ENCODE measurements around the gene MYOZ3. TPM values are rescaled to one million over a fixed set of nuclear protein-coding genes. Genes with fewer than 3 reads are reported as not detected.

MYOZ3 gene
- total RNA-seq, 2 donors from 2014 or later: 12.4 to 15.8 TPM

DNA sequence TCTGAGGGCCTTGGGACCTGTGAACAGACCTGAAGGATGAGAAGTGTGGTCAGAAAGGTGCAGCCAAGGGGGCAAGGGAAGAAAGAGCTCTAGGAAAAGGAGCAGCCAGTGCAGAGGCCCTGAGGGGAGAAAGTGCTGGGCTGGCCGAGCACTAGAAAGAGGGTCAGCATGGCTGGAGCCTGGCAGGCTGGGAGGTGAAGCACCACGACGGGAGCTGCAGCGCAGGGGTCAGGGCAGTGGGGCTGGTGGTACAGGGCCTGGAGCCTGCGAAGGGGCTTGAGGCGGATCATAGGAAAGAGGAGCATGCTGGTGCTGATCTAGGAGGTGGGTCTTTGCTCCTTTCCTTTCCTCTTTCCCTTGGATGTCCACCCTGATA, 29.7 kb upstream of the MYOZ3 start:
- H3K9ac ChIP-seq (ENCODE audit: extremely low read depth, low read length, poor library complexity, severe bottlenecking): no peak overlapping the region
- no peaks in the 10 kb centered on the region for H3K36me3 Mint-ChIP-seq (ENCODE audit: low read depth)
- no peaks in the 10 kb centered on the region for H3K4me1 ChIP-seq (ENCODE audit: control insufficient read depth, insufficient read depth, low read length)
- H3K4me3 ChIP-seq (ENCODE audit: low read length): no peak overlapping the region
- DNase-seq: no peak
- WGBS, 2 experiments (ENCODE audit: insufficient coverage in 1 of 2, insufficient read length in 1 of 2): 82 to 91% methylated on average over 6 of the region's 6 CpGs
- peaks cover 3% of the 10 kb centered on the region for H3K4me1 Mint-ChIP-seq
- H3K27ac ChIP-seq (ENCODE audit: low read depth, low read length): no peak overlapping the region
- TF ChIP-seq, protein P1, sequence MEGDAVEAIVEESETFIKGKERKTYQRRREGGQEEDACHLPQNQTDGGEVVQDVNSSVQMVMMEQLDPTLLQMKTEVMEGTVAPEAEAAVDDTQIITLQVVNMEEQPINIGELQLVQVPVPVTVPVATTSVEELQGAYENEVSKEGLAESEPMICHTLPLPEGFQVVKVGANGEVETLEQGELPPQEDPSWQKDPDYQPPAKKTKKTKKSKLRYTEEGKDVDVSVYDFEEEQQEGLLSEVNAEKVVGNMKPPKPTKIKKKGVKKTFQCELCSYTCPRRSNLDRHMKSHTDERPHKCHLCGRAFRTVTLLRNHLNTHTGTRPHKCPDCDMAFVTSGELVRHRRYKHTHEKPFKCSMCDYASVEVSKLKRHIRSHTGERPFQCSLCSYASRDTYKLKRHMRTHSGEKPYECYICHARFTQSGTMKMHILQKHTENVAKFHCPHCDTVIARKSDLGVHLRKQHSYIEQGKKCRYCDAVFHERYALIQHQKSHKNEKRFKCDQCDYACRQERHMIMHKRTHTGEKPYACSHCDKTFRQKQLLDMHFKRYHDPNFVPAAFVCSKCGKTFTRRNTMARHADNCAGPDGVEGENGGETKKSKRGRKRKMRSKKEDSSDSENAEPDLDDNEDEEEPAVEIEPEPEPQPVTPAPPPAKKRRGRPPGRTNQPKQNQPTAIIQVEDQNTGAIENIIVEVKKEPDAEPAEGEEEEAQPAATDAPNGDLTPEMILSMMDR (conservative IDR thresholded peaks at IDR 0.05): no peak
- no peak overlapping the region for H3K4me3 Mint-ChIP-seq
- H3K9me3 Mint-ChIP-seq: no peaks in the 10 kb centered on the region
- peaks cover 6% of the 10 kb centered on the region for H3K27me3 Mint-ChIP-seq (ENCODE audit: insufficient read depth)
- H3K9me3 ChIP-seq (ENCODE audit: control insufficient read depth, low read length): no peaks in the 10 kb centered on the region
- no peaks in the 10 kb centered on the region for H3K27me3 ChIP-seq (ENCODE audit: control insufficient read depth, insufficient read depth, low read length, poor library complexity, severe bottlenecking)
- H3K27ac Mint-ChIP-seq: peak overlapping the region; percentile 27
- no peaks in the 10 kb centered on the region for H3K36me3 ChIP-seq (ENCODE audit: control insufficient read depth, insufficient read depth, low read length)

DNA sequence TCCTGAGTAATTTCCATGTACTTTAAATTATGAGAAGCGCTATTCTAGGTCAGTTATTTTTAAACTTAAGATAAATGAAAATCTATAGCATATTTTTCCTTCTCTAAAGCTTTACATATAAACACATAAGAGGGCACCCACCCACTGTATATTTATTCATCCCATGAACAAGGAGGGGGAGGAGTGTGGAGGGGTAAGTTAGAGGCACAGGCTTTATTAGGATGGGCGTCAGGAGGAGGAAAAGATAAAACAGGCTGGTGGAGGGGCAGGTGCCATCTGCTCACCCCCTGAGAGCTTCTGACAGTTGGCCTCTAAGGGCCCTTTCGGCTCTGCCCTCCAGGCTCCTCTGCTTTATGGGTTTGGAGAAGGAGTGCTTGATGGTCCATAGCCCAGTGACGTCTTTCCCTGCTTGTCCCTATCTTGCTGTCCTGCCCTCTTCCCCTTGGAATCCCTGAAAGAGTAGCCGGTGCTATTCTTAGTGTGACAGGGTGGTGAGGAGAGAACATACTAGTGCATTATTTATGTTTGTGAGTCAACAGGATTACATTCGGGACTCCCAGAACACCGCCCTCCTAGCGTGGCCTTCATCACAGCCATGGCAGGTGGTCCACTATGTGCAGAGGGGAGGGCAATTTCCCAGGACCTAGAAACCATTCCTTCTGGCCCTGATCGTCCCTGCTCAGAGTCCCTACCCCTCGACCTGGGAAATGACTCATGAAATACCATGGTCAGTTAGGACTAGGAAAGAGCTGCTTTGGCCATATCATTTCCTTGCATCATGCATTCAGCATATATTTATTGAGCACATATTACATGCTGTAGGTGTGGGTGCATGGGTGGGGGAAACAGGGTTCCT, 28.5 kb upstream of the MYOZ3 start:
- Mint-ChIP-seq H3K36me3 (ENCODE audit: low read depth) (no peaks in the 10 kb centered on the region), H3K4me3 (no peak overlapping the region), H3K4me1 (peaks cover 6% of the 10 kb centered on the region), H3K9me3 (no peaks in the 10 kb centered on the region), H3K27ac (no peak overlapping the region), H3K27me3 (ENCODE audit: insufficient read depth) (peaks cover 3% of the 10 kb centered on the region)
- Histone ChIP-seq H3K36me3 (ENCODE audit: control insufficient read depth, insufficient read depth, low read length) (no peaks in the 10 kb centered on the region), H3K4me1 (ENCODE audit: control insufficient read depth, insufficient read depth, low read length) (no peaks in the 10 kb centered on the region), H3K9ac (ENCODE audit: extremely low read depth, low read length, poor library complexity, severe bottlenecking) (no peak overlapping the region), H3K27me3 (ENCODE audit: control insufficient read depth, insufficient read depth, low read length, poor library complexity, severe bottlenecking) (no peaks in the 10 kb centered on the region), H3K9me3 (ENCODE audit: control insufficient read depth, low read length) (no peaks in the 10 kb centered on the region), H3K27ac (ENCODE audit: low read depth, low read length) (no peak overlapping the region), H3K4me3 (ENCODE audit: low read length) (no peak overlapping the region)
- 77 to 83% methylated on average over 7 to 9 of the region's 10 CpGs for WGBS, 2 experiments (ENCODE audit: insufficient coverage in 1 of 2, insufficient read length in 1 of 2)
- no peak for DNase-seq
- TF ChIP-seq, protein P1 (conservative IDR thresholded peaks at IDR 0.05): no peak

DNA sequence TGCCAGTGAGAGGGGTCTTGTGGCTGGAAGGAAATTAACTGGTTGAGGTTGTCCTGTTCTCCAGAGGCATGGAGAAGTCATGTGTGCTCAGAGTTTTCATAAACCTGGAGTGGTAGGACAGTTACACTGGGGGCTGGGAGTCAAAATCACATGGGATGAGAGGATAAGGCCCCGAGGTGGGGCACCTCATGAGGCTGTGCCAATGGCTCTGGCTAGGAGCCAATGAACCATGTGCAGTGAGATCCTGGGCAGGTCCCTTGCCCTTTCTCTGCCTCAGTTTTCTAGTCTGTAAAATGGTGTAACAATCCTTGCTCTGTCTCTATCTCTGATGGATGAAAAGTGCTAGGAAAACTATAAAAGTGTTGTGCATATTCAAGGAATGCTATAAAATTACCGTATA, 27.6 kb upstream of the MYOZ3 start:
- no peaks in the 10 kb centered on the region for H3K36me3 Mint-ChIP-seq (ENCODE audit: low read depth)

More for the DNA sequence above, 27.6 kb upstream of the MYOZ3 start:
- H3K9ac ChIP-seq (ENCODE audit: extremely low read depth, low read length, poor library complexity, severe bottlenecking): no peak overlapping the region
- Mint-ChIP-seq H3K4me1 (peaks cover 11% of the 10 kb centered on the region), H3K9me3 (no peaks in the 10 kb centered on the region), H3K4me3 (no peak overlapping the region), H3K27ac (no peak overlapping the region), H3K27me3 (ENCODE audit: insufficient read depth) (peaks cover 3% of the 10 kb centered on the region)
- H3K4me3 ChIP-seq (ENCODE audit: low read length): no peak overlapping the region
- no peak for DNase-seq
- H3K9me3 ChIP-seq (ENCODE audit: control insufficient read depth, low read length): no peaks in the 10 kb centered on the region
- H3K4me1 ChIP-seq (ENCODE audit: control insufficient read depth, insufficient read depth, low read length): peaks cover under 1% of the 10 kb centered on the region
- H3K27ac ChIP-seq (ENCODE audit: low read depth, low read length): no peak overlapping the region
- no peaks in the 10 kb centered on the region for H3K36me3 ChIP-seq (ENCODE audit: control insufficient read depth, insufficient read depth, low read length)
- TF ChIP-seq, protein P1 (conservative IDR thresholded peaks at IDR 0.05): no peak
- 95 to 97% methylated on average over 2 of the region's 2 CpGs for WGBS, 2 experiments (ENCODE audit: insufficient coverage in 1 of 2, insufficient read length in 1 of 2)
- H3K27me3 ChIP-seq (ENCODE audit: control insufficient read depth, insufficient read depth, low read length, poor library complexity, severe bottlenecking): no peaks in the 10 kb centered on the region

All from endodermal cell (in vitro differentiated cells).